NCI-H1105 treated with DMSO at 0.1 percent for 48 hours (cell line): Measurements from ENCODE around the gene ARHGAP45.
A peak's percentile ranks its signal among the peaks of the same experiment; 100 is the strongest.

ENCODE experiments used
- DNase-seq: peaks from one replicate; lab custom pipeline; 2025; lab: John Stamatoyannopoulos, UW

The ARHGAP45 gene

DNA sequence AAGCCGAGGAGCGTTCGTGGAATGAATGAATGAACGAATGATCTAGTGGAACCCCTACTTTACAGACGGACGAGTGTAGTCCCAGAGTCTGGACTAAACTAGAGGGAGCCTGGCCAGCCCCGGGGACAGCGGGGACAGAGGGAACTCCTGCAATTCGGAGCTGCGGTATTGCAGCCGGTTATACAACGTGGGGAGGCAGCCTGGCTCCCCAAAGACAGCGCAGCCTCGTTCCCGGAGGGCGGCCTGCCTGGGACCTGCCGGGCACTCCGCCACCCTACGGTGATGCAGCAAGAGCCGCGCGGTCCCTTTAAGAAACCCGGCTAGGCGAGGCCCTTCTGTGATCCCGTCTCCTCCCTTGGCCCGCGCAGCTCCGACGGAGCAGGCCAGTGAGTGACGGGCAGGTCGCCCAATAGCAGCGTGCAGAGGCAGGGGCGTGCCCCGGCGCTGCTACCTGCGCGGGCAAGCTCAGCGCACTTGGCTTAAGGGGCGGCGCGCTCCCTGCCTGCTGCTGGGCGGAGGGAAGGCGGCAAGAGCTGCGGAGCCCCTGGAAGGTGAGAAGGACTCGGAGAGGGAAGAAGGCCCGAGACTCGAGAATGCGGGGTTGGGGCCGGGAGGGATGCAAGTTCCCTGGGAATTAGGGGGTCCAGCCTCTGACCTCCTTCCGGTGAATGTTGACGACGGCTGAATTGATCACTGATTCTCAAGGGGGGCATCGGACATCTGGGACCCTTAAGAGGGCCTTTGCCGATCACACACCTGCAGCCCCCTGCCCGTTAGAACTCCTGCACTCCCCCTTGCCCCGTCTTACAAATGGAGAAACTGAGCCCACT is 27.1 kb upstream of the ARHGAP45 start, which contains the start of gene ABCA7:
ABCA7 (plus strand) TSS at position 462 of the 830 bp plus-strand sequence. CDS start 1,255 bp downstream, outside the sequence.
- peak; percentile 96 for DNase-seq

DNA sequence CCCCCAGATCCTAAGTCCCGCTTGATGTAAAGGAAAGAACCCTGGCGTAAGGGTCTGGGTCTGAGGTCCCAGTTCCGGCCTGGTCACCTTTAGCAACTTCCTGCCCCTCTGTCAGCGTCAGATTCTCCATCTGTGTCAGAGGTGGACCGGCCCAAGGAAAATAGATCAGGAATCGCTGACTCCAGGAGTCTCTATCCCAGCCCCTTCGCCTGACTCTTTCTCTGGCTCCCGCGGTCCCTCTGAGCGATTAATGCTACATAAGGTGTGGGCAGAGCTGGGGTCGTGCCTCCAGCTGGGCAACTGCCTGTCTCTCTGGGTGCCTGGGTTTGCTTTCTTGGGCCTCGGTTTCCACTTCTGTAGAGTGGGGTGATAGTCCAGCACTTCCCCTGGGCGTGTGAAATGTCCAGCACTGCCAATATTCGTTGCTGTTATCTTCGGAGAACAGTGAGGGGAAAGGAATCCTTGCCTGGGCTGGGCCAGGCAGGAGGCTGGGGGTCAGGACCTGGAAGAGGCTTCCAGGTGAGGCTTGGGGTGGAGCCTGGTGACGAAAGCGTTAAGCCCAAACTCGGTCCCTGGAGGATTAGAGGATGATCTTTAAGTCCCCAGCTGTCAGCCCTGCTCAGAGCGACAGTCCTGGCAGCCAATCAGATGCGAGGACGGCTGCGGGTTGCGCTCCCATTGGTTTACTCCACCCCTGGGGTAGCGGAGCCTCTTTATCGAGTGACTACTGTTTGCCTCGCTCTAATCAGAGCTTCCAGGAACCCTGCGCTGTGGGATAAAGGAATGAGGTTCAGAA is 26.3 kb upstream of the ARHGAP45 start:
- DNase-seq: peak; percentile 90

DNA sequence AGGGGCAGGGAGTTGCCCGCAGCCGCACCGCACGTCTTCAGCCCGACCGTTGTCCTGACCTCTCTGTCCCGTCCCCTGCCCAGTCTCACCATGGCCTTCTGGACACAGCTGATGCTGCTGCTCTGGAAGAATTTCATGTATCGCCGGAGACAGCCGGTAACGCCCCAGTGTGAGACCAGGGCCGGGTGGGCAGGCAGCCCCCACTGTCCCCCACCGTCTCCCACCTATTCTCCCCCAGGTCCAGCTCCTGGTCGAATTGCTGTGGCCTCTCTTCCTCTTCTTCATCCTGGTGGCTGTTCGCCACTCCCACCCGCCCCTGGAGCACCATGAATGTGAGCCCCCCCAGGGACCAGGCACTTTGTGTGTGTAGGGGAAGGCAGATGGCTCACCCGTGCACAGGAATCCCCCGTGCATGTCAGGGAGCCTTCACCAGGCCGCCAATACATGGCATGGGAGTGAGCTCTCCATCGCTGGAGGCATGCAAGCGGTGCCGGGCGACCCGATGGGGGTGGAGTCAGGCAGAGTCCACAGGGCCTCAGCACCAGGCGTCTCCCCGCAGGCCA is 25.6 kb upstream of the ARHGAP45 start:
- DNase-seq: no peak

DNA sequence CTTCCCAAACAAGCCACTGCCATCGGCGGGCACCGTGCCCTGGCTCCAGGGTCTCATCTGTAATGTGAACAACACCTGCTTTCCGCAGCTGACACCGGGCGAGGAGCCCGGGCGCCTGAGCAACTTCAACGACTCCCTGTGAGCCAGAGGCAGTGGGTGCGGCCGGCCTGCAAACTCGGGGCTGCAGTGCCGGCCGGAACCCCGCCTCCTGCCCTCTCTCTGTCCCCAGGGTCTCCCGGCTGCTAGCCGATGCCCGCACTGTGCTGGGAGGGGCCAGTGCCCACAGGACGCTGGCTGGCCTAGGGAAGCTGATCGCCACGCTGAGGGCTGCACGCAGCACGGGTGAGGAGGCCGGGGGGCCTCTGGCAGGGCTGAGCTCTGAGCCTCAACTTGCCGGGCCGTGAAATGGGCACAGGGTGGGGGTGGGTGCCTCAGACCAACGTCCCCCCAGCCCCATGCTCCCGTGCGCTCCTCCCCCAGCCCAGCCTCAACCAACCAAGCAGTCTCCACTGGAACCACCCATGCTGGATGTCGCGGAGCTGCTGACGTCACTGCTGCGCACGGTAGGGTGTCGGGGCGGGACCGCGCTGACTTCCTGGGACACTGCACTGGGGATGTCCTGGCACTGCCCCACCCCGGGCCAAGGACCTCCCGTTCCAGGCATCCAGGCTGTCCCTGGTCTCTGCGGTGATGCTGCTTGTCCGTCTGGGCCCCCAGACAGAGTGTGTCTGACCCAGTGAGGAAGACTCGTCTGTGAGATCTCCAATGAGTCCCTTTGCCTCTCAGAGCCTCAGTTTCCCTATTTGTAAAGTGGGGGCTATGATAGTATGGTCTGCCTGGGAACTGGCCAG is 24.9 kb upstream of the ARHGAP45 start:
- DNase-seq: peak; percentile 29

DNA sequence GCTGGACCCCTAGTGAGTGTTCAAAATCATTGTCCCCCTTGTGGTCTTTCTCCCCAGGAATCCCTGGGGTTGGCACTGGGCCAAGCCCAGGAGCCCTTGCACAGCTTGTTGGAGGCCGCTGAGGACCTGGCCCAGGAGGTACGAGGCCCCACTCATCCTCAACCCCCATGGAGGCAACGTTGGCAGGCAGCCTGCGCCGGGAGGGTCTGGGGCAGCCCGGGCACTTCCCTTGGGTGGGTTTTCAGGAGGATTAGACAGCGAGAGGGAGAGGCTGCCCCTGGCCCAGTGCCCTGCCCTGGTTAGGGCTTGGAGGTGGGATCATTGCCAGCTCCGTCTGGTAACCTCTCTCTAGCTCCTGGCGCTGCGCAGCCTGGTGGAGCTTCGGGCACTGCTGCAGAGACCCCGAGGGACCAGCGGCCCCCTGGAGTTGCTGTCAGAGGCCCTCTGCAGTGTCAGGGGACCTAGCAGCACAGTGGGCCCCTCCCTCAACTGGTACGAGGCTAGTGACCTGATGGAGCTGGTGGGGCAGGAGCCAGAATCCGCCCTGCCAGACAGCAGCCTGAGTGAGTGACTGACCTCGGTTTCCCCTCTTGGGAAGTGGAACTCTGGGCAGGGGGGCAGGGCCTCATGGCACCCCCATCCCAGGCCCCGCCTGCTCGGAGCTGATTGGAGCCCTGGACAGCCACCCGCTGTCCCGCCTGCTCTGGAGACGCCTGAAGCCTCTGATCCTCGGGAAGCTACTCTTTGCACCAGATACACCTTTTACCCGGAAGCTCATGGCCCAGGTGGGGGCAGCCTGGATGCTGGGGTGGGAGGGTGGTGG is 24.1 kb upstream of the ARHGAP45 start:
- DNase-seq: peak; percentile 76

DNA sequence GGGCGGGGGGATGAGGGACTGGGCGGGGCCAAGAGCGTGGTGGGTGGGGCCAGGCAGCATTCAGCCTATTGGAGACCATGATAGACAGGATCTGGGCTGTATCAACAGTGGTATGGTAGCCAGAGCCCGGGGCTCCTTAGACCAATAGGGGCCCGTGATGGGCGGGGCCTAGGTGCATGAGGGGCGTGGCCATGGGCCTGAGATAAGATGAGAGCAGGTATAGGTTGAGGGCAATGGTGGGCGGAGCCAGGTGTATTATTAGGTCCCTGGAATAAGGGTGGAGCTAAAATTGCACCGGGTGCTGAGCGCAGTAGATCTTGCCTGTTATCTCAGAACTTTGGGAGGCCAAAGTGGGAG is 21.7 kb upstream of the ARHGAP45 start:
- DNase-seq: no peak

DNA sequence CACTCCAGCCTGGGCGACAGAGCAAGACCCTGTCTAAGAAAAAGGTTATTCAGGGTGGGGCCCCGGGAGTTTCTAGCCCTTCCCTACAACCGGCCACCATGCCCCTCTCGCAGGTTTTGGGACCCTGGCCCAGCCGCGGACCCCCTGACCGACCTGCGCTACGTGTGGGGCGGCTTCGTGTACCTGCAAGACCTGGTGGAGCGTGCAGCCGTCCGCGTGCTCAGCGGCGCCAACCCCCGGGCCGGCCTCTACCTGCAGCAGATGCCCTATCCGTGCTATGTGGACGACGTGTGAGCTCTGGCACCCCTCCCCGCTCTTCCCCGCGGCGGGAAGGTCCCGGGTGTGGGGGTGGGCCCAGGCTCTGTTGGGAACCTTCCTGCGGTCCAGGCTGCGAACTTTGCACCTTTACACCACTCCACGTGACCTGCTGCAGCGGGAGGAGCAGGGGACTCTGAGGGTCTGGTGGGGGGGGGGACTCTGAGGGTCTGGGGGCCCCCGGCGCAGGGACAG is 20.8 kb upstream of the ARHGAP45 start:
- no peak for DNase-seq

DNA sequence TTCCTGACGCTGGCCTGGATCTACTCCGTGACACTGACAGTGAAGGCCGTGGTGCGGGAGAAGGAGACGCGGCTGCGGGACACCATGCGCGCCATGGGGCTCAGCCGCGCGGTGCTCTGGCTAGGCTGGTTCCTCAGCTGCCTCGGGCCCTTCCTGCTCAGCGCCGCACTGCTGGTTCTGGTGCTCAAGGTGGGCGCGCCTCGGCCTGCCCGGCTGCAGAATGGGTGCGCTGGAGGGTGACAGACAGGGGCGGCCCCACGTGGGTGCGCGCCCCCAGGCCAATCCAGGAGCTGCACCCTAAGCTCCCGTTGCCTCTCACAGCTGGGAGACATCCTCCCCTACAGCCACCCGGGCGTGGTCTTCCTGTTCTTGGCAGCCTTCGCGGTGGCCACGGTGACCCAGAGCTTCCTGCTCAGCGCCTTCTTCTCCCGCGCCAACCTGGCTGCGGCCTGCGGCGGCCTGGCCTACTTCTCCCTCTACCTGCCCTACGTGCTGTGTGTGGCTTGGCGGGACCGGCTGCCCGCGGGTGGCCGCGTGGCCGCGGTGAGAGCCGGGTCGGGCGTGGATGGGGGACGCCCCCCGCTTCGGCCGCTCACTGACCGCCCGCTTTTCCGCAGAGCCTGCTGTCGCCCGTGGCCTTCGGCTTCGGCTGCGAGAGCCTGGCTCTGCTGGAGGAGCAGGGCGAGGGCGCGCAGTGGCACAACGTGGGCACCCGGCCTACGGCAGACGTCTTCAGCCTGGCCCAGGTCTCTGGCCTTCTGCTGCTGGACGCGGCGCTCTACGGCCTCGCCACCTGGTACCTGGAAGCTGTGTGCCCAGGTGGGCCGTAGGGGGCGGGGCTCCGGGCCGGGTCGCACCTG is 19.9 kb upstream of the ARHGAP45 start:
- DNase-seq: no peak

DNA sequence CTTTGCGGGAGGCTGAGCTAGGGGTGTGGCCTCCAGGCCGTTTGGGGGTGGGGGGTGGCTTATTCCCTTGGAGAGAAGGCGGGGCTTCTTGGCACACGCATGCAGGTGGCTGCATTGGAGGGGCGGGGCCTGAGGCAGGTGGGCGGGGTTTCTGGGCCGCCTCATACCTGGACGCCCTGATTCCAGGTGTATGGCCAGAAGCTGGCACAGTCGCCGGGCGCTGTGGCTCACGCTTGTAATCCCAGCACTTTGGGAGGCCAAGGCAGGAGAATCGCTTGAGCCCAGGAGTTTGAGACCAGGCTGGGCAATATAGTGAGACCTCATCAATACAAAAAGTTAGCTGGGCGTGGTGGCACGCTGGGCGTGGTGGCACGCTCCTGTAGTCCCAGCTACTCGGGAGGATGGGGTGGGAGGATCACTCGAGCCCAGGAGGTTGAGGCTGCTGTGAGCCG is 19.2 kb upstream of the ARHGAP45 start:
- DNase-seq: no peak

DNA sequence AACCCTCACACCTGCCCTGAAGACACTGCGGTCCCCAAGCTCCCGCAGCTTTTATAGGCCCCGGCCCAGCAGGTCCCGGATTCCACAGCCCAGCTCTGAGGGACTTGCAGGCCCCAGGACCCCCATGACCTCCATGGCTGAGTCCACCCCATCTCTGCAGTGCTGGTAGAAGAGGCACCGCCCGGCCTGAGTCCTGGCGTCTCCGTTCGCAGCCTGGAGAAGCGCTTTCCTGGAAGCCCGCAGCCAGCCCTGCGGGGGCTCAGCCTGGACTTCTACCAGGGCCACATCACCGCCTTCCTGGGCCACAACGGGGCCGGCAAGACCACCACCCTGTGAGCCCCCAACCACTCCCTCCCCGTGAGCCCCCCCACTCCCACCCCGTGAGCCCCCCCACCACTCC is 17.9 kb upstream of the ARHGAP45 start:
- no peak for DNase-seq

DNA sequence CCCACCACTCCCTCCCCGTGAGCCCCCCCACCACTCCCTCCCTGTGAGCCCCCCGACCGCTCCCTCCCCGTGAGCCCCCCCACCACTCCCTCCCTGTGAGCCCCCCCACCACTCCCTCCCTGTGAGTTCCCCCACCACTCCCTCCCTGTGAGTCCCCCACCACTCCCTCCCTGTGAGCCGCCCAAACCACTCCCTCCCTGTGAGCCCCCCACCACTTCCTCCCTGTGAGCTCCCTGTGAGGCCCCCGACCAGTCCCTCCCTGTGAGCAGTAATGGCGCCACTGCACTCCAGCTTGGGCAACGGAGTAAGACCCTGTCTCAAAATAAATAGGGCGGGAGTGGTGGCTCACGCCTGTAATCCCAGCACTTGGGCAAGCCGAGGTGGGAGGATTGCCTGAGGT is 17.2 kb upstream of the ARHGAP45 start:
- DNase-seq: no peak

DNA sequence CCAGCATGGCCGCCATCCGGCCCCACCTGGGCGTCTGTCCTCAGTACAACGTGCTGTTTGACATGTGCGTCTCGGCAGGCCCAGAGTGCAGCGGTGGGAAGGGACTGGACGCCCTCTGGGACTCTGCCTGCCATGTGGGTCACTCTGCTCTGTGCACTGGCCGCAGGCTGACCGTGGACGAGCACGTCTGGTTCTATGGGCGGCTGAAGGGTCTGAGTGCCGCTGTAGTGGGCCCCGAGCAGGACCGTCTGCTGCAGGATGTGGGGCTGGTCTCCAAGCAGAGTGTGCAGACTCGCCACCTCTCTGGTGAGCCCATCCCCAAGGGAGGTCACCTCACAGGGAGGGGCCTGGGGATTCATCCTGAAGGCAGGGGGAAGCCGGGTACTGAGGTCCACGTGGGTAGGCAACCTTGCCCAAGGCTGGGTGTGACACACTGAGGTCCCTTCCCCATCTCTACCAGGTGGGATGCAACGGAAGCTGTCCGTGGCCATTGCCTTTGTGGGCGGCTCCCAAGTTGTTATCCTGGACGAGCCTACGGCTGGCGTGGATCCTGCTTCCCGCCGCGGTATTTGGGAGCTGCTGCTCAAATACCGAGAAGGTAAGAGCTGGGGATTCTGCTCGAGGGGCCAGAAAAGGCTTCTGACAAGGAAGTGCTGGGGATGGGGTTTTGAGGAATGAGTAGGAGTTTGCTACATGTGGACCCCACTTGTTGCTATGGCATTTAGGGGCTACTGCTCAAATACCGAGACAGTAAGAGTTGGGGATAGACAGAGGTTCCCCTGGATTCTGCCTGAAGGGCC is 15.8 kb upstream of the ARHGAP45 start:
- no peak for DNase-seq

DNA sequence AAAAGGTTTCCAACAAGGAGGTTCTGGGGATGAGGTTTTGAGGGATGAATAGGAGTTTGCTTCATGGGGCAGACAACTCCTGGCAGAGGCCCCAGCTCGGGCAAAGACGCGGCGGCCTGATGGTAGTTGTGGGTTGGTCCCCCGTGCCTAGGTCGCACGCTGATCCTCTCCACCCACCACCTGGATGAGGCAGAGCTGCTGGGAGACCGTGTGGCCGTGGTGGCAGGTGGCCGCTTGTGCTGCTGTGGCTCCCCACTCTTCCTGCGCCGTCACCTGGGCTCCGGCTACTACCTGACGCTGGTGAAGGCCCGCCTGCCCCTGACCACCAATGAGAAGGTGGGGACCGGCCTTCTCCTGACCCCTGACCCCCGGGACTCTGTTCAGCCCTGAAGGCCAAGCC is 15.2 kb upstream of the ARHGAP45 start:
- no peak for DNase-seq

DNA sequence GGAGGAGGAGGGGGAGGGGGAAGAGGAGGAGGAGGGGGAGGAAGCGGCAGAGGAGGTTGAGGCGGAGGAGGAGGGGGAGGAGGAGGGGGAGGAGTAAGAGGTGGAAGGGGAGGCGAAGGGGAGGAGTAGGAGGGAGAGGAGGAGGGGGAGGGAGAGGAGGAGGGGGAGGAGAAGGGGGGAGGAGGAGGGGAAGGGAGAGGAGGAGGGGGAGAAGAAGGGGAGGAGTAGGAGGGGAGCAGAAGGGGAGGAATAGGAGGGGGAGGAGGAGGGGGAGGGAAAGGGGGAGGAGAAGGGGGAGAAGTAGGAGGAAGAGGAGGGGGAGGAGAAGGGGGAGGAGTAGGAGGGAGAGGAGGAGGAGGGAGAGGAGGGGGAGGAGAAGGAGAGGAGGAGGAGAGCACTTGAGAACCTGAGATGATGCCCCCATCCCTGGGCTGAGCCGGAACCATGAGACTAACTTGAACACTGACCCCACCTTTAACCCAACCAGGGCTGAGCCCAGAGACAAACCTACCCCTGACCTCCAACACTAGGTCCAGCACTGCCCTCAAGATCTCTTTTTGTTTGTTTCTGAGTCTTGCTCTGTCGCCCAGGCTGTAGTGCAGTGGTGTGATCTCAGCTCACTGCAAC is 14.5 kb upstream of the ARHGAP45 start:
- DNase-seq: no peak

DNA sequence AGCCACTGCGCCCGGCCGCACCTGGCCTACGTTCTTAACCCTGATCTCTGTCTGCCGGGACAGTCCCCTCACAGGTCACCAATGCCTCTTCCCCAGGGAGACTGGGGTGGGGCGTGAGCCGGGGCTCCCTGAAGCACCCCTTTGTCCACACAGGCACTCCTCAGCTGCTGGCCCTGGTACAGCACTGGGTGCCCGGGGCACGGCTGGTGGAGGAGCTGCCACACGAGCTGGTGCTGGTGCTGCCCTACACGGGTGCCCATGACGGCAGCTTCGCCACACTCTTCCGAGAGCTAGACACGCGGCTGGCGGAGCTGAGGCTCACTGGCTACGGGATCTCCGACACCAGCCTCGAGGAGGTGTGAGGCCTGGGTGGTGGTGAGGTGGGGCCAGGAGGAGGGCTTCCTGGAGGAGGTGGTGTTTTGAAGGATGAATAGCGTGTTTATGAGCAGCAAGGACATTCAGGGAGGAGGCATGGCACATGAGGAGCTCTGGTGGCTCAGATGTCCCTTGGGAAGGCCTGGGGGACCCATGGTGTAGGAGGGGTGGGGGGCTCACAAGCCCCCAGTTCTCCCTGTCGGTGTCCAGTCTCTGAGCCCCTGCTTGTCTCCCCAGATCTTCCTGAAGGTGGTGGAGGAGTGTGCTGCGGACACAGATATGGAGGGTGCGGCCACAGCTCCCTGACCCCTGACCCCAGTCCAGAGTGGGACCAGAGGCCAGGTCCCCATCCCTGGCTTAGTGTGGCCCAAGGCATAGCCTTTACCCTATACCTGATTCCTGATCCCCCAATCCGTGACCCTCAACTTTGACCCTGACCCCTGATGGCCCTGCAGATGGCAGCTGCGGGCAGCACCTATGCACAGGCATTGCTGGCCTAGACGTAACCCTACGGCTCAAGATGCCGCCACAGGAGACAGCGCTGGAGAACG is 13.5 kb upstream of the ARHGAP45 start:
- DNase-seq: no peak

DNA sequence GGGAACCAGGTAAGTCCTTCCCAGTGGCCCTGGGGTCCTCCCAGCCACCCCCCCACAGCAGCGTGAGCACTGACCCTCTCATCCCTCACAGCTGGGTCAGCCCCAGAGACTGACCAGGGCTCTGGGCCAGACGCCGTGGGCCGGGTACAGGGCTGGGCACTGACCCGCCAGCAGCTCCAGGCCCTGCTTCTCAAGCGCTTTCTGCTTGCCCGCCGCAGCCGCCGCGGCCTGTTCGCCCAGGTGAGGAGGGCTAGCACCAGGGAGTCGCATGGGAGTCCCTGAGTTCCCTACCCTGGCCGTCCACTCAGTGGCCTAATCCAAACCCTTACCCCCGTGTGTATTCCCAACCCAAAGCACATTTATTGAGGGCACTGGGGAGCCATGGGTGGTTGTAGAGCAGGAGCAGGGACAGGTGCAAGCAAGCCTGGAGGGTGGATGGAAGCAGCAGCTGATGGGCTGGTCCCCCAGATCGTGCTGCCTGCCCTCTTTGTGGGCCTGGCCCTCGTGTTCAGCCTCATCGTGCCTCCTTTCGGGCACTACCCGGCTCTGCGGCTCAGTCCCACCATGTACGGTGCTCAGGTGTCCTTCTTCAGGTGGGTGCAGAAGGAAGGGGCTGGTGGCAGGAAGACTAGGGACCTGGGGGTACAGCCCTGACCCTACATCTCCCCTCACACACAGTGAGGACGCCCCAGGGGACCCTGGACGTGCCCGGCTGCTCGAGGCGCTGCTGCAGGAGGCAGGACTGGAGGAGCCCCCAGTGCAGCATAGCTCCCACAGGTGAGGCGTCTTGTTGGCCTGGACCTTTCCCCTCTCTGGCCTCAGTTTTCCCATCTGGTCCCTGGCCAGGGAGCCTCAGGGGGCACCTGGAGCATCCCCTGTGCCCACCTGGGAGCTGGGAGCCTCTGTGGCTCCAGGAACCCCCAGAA is 12.6 kb upstream of the ARHGAP45 start:
- no peak for DNase-seq
